Vagina (tissue), 2 donors: ENCODE measurements around the gene AP3D1. TPM values are rescaled to one million over a fixed set of nuclear protein-coding genes. Genes with fewer than 3 reads are reported as not detected.

ENCODE experiments used
- DNase-seq, 2 donors: peaks; one replicate each; pipeline ENCODE4 v3.0.0-alpha.2; 2017; ENCODE audit errors: extremely low spot score in 2 of 2
- H3K27ac ChIP-seq: fragments of 200-600 bp; sonication (generic); one replicate; pipeline ENCODE4 v1.5.1; 2019
- H3K27me3 ChIP-seq: fragments of 200-600 bp; sonication (generic); one replicate; pipeline ENCODE4 v1.5.1; 2019
- H3K36me3 ChIP-seq, 2 donors: fragments of 200-600 bp; sonication (generic); one replicate each; pipeline ENCODE4 v1.5.1; 2017 to 2019
- H3K4me1 ChIP-seq: fragments of 200-600 bp; sonication (generic); one replicate; pipeline ENCODE4 v1.5.1; 2019
- H3K4me3 ChIP-seq, 2 donors: fragments of 200-600 bp; sonication (generic); 1 replicate in 1 of 2; 2 replicates in 1 of 2; pipeline ENCODE4 v1.5.1; 2016 to 2019
- H3K9me3 ChIP-seq: fragments of 200-600 bp; sonication (generic); one replicate; pipeline ENCODE4 v1.5.1; 2019
- POLR2A ChIP-seq, 2 donors: fragments of 450-650 bp; IDR thresholded peaks; one replicate each; pipeline ENCODE4 v1.6.1; 2017; ENCODE audit warnings: antibody characterized with exemption in 2 of 2, mild to moderate bottlenecking in 2 of 2, moderate library complexity in 2 of 2
- POLR2AphosphoS5 ChIP-seq, 2 donors: sonication (generic); formaldehyde crosslinking; IDR thresholded peaks; one replicate each; pipeline ENCODE4 v1.9.0; 2017; ENCODE audit warnings: antibody characterized with exemption in 2 of 2, mild to moderate bottlenecking in 2 of 2, low read depth in 1 of 2; ENCODE audit not compliant: insufficient read depth in 1 of 2
- intact Hi-C: fragments of 100-400 bp; cut with DNase I; formaldehyde crosslinking; loops from one replicate; pipeline ENCODE4 v1.15.1; 2023
- total RNA-seq: library from RNA; depleted of rRNA; stranded (reverse); fragments of >200 nt; gene quantifications from one replicate; pipeline ENCODE4 v1.2.3, GENCODE V29; 2016
- TF ChIP-seq, protein P1 (sequence below), 3 experiments: fragments of 450-650 bp in 2 of 3; fragments of 200-600 bp in 1 of 3; sonication (generic) in 1 of 3; IDR thresholded peaks; one replicate each; pipeline ENCODE4 v1.5.1; 2017 to 2019; ENCODE audit warnings: antibody characterized with exemption in 3 of 3, mild to moderate bottlenecking in 2 of 3, moderate library complexity in 2 of 3

AP3D1 gene
- total RNA-seq, 1 donor from 2014 or later = 62.9 TPM

DNA sequence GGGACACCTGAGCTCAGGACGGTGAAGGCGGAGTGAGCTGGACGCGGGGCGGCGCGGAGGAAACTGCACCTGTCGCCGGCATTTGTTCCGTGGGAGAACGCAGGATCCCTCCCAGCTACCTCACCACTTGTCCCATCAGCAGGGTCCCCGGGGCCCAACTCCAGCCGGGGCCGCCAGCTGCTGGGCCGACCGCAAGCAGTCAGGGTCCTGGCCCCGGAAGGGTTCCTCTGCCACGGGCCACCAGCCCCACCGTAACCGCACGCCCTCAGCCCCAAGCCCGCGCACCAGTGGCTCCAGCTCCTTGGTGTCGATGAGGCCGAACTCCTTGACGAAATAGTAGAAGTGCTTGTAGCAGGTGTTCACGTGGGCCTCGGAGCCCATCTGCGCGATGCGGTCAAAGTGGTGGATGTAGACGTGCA is 74.8 kb downstream of the AP3D1 start:
- no peak for DNase-seq
- peaks cover 0 to 67% of the 10 kb centered on the region in 2 donors for H3K36me3 ChIP-seq
- H3K27ac ChIP-seq = no peak overlapping the region
- H3K4me1 ChIP-seq = peaks cover 17% of the 10 kb centered on the region
- TF ChIP-seq, protein P1, sequence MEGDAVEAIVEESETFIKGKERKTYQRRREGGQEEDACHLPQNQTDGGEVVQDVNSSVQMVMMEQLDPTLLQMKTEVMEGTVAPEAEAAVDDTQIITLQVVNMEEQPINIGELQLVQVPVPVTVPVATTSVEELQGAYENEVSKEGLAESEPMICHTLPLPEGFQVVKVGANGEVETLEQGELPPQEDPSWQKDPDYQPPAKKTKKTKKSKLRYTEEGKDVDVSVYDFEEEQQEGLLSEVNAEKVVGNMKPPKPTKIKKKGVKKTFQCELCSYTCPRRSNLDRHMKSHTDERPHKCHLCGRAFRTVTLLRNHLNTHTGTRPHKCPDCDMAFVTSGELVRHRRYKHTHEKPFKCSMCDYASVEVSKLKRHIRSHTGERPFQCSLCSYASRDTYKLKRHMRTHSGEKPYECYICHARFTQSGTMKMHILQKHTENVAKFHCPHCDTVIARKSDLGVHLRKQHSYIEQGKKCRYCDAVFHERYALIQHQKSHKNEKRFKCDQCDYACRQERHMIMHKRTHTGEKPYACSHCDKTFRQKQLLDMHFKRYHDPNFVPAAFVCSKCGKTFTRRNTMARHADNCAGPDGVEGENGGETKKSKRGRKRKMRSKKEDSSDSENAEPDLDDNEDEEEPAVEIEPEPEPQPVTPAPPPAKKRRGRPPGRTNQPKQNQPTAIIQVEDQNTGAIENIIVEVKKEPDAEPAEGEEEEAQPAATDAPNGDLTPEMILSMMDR (IDR thresholded peaks at IDR 0.05) = no peak
- no peak overlapping the region for H3K4me3 ChIP-seq
- no peaks in the 10 kb centered on the region for H3K27me3 ChIP-seq
- intact Hi-C loops = no loop called here
- no peaks in the 10 kb centered on the region for H3K9me3 ChIP-seq

DNA sequence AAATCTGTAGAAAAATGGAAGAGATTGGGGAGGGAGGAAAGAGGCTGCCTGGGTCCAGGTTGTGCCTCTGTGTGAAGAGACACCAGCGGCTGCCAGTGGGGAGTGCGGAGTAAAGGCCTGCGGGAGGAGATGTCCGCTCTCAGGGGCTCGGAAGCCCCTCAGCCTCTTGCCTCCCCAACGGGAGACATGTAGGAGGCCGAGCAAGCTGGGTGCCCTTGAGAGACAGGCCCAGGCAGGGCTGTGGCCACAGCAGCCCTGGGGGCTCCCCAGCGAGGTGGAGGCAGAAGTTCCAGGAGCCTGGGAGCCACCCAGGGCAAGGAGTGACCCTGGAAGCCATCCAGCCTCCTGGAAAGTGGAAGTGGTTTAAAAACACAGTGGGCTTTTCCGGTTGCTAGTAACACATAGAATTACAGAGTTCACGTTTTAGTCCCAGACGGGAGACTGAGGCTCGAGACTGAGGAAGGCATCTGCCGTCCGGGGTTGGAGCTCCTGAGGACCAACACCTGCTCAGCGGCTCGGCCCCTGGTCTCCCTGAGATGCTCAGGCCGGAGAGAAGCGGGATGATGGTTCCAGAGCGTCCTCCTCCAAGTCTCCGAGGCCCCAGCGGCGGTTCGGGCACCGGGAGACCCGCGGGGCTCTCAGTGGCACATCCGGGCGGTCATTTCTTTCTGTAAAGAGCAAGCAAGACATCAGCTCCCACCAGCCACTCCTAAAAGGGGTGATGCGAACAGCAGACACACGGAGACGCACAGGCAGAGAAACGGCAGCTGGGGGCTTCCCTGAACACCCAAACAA is 78.4 kb downstream of the AP3D1 start:
- Histone ChIP-seq H3K4me3 (no peak overlapping the region), H3K4me1 (peaks cover 19% of the 10 kb centered on the region), H3K27ac (no peak overlapping the region), H3K27me3 (no peaks in the 10 kb centered on the region), H3K36me3 (peaks cover 0 to 63% of the 10 kb centered on the region in 2 donors), H3K9me3 (no peaks in the 10 kb centered on the region)
- DNase-seq = no peak
- TF ChIP-seq POLR2AphosphoS5 (IDR thresholded peaks at IDR 0.05; ENCODE audit: insufficient read depth in 1 of 2, low read depth in 1 of 2) (no peak), POLR2A (IDR thresholded peaks at IDR 0.05) (no peak)
- TF ChIP-seq, protein P1 (IDR thresholded peaks at IDR 0.05) = no peak
- intact Hi-C loops = loop anchor here (5.0 kb wide), 1 partner anchor 146 kb away; no protein-coding TSS in a partner anchor

DNA sequence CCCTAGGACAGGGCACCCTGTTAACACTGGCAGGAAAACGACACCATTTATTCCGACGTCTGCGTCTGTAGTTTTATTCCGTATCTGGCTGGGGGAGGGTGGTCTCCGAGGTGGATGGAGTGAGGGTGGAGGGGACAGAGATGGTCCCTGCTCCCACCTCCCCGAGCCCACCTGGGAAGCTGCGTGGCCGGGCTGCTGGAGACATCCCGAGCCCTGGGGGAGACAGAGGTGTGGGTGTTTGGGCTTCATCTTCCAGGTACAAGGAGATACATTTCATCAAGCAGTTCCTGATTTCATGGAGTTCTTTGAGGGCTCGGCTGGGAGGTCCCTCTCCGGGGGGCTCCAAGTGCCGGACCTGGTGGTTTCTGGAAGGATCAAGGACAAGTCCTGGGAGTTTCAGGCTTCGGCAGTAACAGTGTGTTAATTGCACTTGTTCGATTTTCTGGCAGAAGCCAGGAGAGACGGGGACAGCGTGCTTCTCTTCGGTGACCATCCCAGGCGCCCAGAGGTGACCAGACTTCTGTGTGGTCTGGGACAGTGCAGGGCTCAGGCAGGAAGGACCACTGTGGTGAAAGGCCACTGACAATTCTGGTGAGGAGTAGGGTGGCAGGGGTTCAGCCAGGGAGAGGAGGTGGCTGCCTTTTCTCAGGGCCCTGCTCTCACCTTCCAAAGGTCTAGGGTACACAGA is 80.2 kb downstream of the AP3D1 start:
- intact Hi-C loops = loop anchor here (5.0 kb wide), 1 partner anchor 144 kb away; no protein-coding TSS in a partner anchor
- Histone ChIP-seq H3K27me3 (no peaks in the 10 kb centered on the region), H3K9me3 (no peaks in the 10 kb centered on the region), H3K36me3 (peaks cover 0 to 45% of the 10 kb centered on the region in 2 donors), H3K4me3 (no peak overlapping the region), H3K27ac (peak overlapping the region; percentile 76), H3K4me1 (peaks cover 19% of the 10 kb centered on the region)
- DNase-seq = no peak
- TF ChIP-seq, protein P1 (IDR thresholded peaks at IDR 0.05) = no peak
- no peak for TF ChIP-seq POLR2A (IDR thresholded peaks at IDR 0.05)
- TF ChIP-seq POLR2AphosphoS5 (IDR thresholded peaks at IDR 0.05; ENCODE audit: insufficient read depth in 1 of 2, low read depth in 1 of 2) = no peak

DNA sequence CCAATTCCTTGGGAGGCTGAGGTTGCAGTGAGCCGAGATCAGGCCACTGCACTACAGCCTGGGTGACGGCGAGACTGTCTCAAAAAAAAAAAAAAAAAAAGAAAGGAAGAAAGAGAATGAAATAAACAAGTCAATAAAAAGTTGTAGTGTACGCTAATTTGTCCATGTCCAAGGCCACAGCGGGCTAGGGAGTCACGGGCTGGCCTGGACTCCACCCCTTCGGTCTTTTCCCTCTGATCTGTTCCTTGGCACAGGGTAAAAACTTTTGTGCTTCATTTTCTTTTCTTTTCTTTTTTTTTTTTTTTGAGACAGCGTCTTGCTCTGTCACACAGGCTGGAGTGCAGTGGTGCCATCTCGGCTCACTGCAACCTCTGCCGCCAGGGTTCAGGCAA is 80.9 kb downstream of the AP3D1 start:
- TF ChIP-seq POLR2AphosphoS5 (IDR thresholded peaks at IDR 0.05; ENCODE audit: insufficient read depth in 1 of 2, low read depth in 1 of 2) = peak in 1 of 2 donors; percentile 13
- TF ChIP-seq, protein P1 (IDR thresholded peaks at IDR 0.05) = no peak
- peak overlapping the region; percentile 85 for H3K27ac ChIP-seq
- DNase-seq = no peak
- no peak overlapping the region for H3K4me3 ChIP-seq
- peaks cover 19% of the 10 kb centered on the region for H3K4me1 ChIP-seq
- H3K9me3 ChIP-seq = no peaks in the 10 kb centered on the region
- H3K36me3 ChIP-seq = peaks cover 0 to 39% of the 10 kb centered on the region in 2 donors
- intact Hi-C loops = loop anchor here (5.0 kb wide), 1 partner anchor 143 kb away; no protein-coding TSS in a partner anchor
- no peaks in the 10 kb centered on the region for H3K27me3 ChIP-seq
